Body of pancreas (tissue), 4 donors: ENCODE data around the gene RABAC1.

Experiments
- POLR2A ChIP-seq, 3 donors: fragments of 450-650 bp; IDR thresholded peaks; one replicate each; pipeline ENCODE4 v1.6.1; 2016; ENCODE audit warnings: antibody characterized with exemption in 3 of 3, mild to moderate bottlenecking in 2 of 3
- TF ChIP-seq, protein P1 (sequence below), 7 experiments: fragments of 450-650 bp in 4 of 7; fragments of 200-600 bp in 3 of 7; sonication (generic) in 3 of 7; IDR thresholded peaks; one replicate each; pipeline ENCODE4 v1.5.1; 2016 to 2019; ENCODE audit warnings: antibody characterized with exemption in 7 of 7

DNA sequence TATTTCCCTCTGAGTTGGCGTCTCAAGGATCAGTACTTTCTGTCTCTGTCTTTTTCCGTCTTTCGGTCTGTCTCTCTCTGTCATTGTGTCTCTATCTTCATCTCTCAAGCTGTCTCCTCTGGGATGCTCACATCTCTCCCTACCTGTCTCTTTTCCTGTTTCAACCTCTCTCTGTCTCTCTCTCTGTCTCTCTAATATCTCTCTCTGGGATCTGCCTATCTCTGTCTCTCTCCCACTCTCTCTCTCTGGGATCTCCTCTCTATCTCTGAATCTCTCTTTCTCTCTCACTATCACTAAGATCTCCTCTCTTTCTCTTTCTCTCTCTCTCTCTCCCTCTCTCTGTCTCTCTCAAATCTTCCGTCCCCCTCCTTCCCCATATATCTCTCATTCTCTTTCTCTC lies 30.9 kb upstream of the RABAC1 start:
- TF ChIP-seq, protein P1, sequence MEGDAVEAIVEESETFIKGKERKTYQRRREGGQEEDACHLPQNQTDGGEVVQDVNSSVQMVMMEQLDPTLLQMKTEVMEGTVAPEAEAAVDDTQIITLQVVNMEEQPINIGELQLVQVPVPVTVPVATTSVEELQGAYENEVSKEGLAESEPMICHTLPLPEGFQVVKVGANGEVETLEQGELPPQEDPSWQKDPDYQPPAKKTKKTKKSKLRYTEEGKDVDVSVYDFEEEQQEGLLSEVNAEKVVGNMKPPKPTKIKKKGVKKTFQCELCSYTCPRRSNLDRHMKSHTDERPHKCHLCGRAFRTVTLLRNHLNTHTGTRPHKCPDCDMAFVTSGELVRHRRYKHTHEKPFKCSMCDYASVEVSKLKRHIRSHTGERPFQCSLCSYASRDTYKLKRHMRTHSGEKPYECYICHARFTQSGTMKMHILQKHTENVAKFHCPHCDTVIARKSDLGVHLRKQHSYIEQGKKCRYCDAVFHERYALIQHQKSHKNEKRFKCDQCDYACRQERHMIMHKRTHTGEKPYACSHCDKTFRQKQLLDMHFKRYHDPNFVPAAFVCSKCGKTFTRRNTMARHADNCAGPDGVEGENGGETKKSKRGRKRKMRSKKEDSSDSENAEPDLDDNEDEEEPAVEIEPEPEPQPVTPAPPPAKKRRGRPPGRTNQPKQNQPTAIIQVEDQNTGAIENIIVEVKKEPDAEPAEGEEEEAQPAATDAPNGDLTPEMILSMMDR (IDR thresholded peaks at IDR 0.05), result no peak
- no peak for TF ChIP-seq POLR2A (IDR thresholded peaks at IDR 0.05)
